ENCODE results near the gene SLC35G1. TPM values are rescaled to one million over a fixed set of nuclear protein-coding genes. Genes with fewer than 3 reads are reported as not detected.

Gene SLC35G1
- total RNA-seq, 1 donor from 2014 or later = 7.3 TPM

GRCh38 chr10:93938140-93938539 is 44.4 kb downstream of the SLC35G1 start:
- Mint-ChIP-seq H3K27me3 (ENCODE audit: low read depth) (peaks cover 12% of the 10 kb centered on the region), H3K36me3 (no peaks in the 10 kb centered on the region), H3K27ac (no peak overlapping the region), H3K9me3 (peaks cover 3% of the 10 kb centered on the region), H3K4me3 (no peak overlapping the region), H3K4me1 (no peaks in the 10 kb centered on the region)
- no peak for DNase-seq (ENCODE audit: low spot score in 2 of 2, unreplicated experiment in 2 of 2)
- no peak for TF ChIP-seq CTCF (IDR thresholded peaks at IDR 0.05; ENCODE audit: unreplicated experiment)

GRCh38 chr10:93940881-93941280 is 47.1 kb downstream of the SLC35G1 start:
- Mint-ChIP-seq H3K36me3 (no peaks in the 10 kb centered on the region), H3K4me1 (no peaks in the 10 kb centered on the region), H3K27ac (no peak overlapping the region), H3K27me3 (ENCODE audit: low read depth) (peaks cover 10% of the 10 kb centered on the region), H3K4me3 (no peak overlapping the region), H3K9me3 (no peaks in the 10 kb centered on the region)
- TF ChIP-seq CTCF (IDR thresholded peaks at IDR 0.05; ENCODE audit: unreplicated experiment) = no peak
- DNase-seq (ENCODE audit: low spot score in 2 of 2, unreplicated experiment in 2 of 2) = no peak

- no peak overlapping the region for H3K27ac Mint-ChIP-seq
- no peaks in the 10 kb centered on the region for H3K36me3 Mint-ChIP-seq
- peaks cover 10% of the 10 kb centered on the region for H3K27me3 Mint-ChIP-seq (ENCODE audit: low read depth)
- no peak for TF ChIP-seq CTCF (IDR thresholded peaks at IDR 0.05; ENCODE audit: unreplicated experiment)
- H3K9me3 Mint-ChIP-seq = no peaks in the 10 kb centered on the region
- H3K4me3 Mint-ChIP-seq = no peak overlapping the region
- H3K4me1 Mint-ChIP-seq = peaks cover 1% of the 10 kb centered on the region
- no peak for DNase-seq (ENCODE audit: low spot score in 2 of 2, unreplicated experiment in 2 of 2)
These were observed 47.8 kb downstream of the SLC35G1 start for GRCh38 chr10:93941606-93942005.

- TF ChIP-seq CTCF (IDR thresholded peaks at IDR 0.05; ENCODE audit: unreplicated experiment) = no peak
- H3K27me3 Mint-ChIP-seq (ENCODE audit: low read depth) = peaks cover 10% of the 10 kb centered on the region
- H3K27ac Mint-ChIP-seq = no peak overlapping the region
- no peak for DNase-seq (ENCODE audit: low spot score in 2 of 2, unreplicated experiment in 2 of 2)
- no peak overlapping the region for H3K4me3 Mint-ChIP-seq
- peaks cover 9% of the 10 kb centered on the region for H3K4me1 Mint-ChIP-seq
- H3K36me3 Mint-ChIP-seq = no peaks in the 10 kb centered on the region
- H3K9me3 Mint-ChIP-seq = no peaks in the 10 kb centered on the region
These were observed 52.0 kb downstream of the SLC35G1 start for GRCh38 chr10:93945819-93946218.

- no peaks in the 10 kb centered on the region for H3K9me3 Mint-ChIP-seq
- no peak overlapping the region for H3K27ac Mint-ChIP-seq
- DNase-seq (ENCODE audit: low spot score in 2 of 2, unreplicated experiment in 2 of 2) = no peak
- no peak overlapping the region for H3K4me3 Mint-ChIP-seq
- no peaks in the 10 kb centered on the region for H3K36me3 Mint-ChIP-seq
- peaks cover 6% of the 10 kb centered on the region for H3K27me3 Mint-ChIP-seq (ENCODE audit: low read depth)
- TF ChIP-seq CTCF (IDR thresholded peaks at IDR 0.05; ENCODE audit: unreplicated experiment) = no peak
- H3K4me1 Mint-ChIP-seq = peaks cover 9% of the 10 kb centered on the region
These were observed 53.3 kb downstream of the SLC35G1 start for GRCh38 chr10:93947055-93947454.

GRCh38 chr10:93947524-93947923 is 53.7 kb downstream of the SLC35G1 start:
- H3K9me3 Mint-ChIP-seq = no peaks in the 10 kb centered on the region
- peaks cover 9% of the 10 kb centered on the region for H3K4me1 Mint-ChIP-seq
- H3K36me3 Mint-ChIP-seq = no peaks in the 10 kb centered on the region
- TF ChIP-seq CTCF (IDR thresholded peaks at IDR 0.05; ENCODE audit: unreplicated experiment) = no peak
- H3K27me3 Mint-ChIP-seq (ENCODE audit: low read depth) = peaks cover 3% of the 10 kb centered on the region
- no peak overlapping the region for H3K27ac Mint-ChIP-seq
- no peak for DNase-seq (ENCODE audit: low spot score in 2 of 2, unreplicated experiment in 2 of 2)
- H3K4me3 Mint-ChIP-seq = no peak overlapping the region

Measured in mesothelial cell of epicardium (in vitro differentiated cells).